IMR-90 (cell line): ENCODE results near the gene GLUD1. TPM values are rescaled to one million over a fixed set of nuclear protein-coding genes. Genes with fewer than 3 reads are reported as not detected.

Source experiments
- ATAC-seq: fragments of 200-7000 bp; cut with Tn5 transposase; 2 replicates; pipeline ENCODE4 v1.9.1; 2020; ENCODE audit warnings: low read depth, mild to moderate bottlenecking, moderate library complexity
- BruUV-seq: library from RNA; stranded (reverse); fragments of 400-500 nt; replicated peaks from 2 replicates; lab custom pipeline; 2021; lab: Mats Ljungman, UMichigan
- CTCF ChIA-PET: fragments of 300-600 bp; formaldehyde crosslinking; extraction: SDS; loops from one replicate; lab custom pipeline; 2021; ENCODE audit warnings: antibody characterized with exemption; lab: Yijun Ruan, JAX
- POLR2A ChIA-PET: fragments of 300-600 bp; sonication (Branson Sonifier 250); formaldehyde crosslinking; loops from one replicate; lab custom pipeline; 2022; ENCODE audit warnings: antibody characterized with exemption; ENCODE audit not compliant: unreplicated experiment; lab: Charles Lee
- DNase-seq: peaks from one replicate; pipeline ENCODE4 v3.0.0; 2013
- H2AFZ ChIP-seq: replicated peaks from 2 replicates; pipeline ENCODE3; 2013; ENCODE audit warnings: low read length, mild to moderate bottlenecking; ENCODE audit not compliant: poor library complexity
- H2AK5ac ChIP-seq: 2 replicates; pipeline ENCODE4 v1.6.1; 2013; ENCODE audit warnings: low read depth, low read length, inconsistent platforms
- H2AK9ac ChIP-seq: replicated peaks from 2 replicates; pipeline ENCODE3; 2013; ENCODE audit warnings: mild to moderate bottlenecking, low read depth, low read length, moderate library complexity; ENCODE audit not compliant: poor library complexity
- H2BK120ac ChIP-seq: 2 replicates; pipeline ENCODE4 v1.6.1; 2013; ENCODE audit warnings: low read depth, low read length, inconsistent platforms
- H2BK15ac ChIP-seq: 3 replicates; pipeline ENCODE4 v1.6.1; 2013; ENCODE audit warnings: low read depth, low read length, inconsistent platforms
- H2BK20ac ChIP-seq: 2 replicates; pipeline ENCODE4 v1.6.1; 2013; ENCODE audit warnings: low read depth, mild to moderate bottlenecking, inconsistent platforms, low read length, moderate library complexity
- H2BK5ac ChIP-seq: 2 replicates; pipeline ENCODE4 v1.6.1; 2013; ENCODE audit warnings: mild to moderate bottlenecking, low read depth, low read length, inconsistent platforms; ENCODE audit not compliant: poor library complexity, severe bottlenecking
- H3K14ac ChIP-seq: replicated peaks from 2 replicates; pipeline ENCODE4 v1.6.1; 2013; ENCODE audit warnings: low read depth, low read length, inconsistent platforms
- H3K18ac ChIP-seq: 2 replicates; pipeline ENCODE4 v1.6.1; 2013; ENCODE audit warnings: low read depth, low read length, control low read depth
- H3K23ac ChIP-seq: 2 replicates; pipeline ENCODE4 v1.6.1; 2013; ENCODE audit warnings: low read depth, low read length, inconsistent platforms
- H3K27ac ChIP-seq: 2 replicates; pipeline ENCODE4 v1.5.1; 2013; ENCODE audit warnings: mild to moderate bottlenecking, control low read depth, low read length; ENCODE audit not compliant: insufficient read depth
- H3K27me3 ChIP-seq: 2 replicates; pipeline ENCODE4 v1.6.1; 2013; ENCODE audit warnings: low read length; ENCODE audit not compliant: control insufficient read depth, insufficient read depth
- H3K36me3 ChIP-seq: 2 replicates; pipeline ENCODE4 v1.6.1; 2013; ENCODE audit warnings: low read length, mixed read lengths; ENCODE audit not compliant: control insufficient read depth, insufficient read depth
- H3K4ac ChIP-seq: 2 replicates; pipeline ENCODE4 v1.6.1; 2013; ENCODE audit warnings: low read depth, low read length, inconsistent platforms
- H3K4me1 ChIP-seq: 2 replicates; pipeline ENCODE4 v1.6.1; 2013; ENCODE audit warnings: low read length, mixed read lengths; ENCODE audit not compliant: control insufficient read depth, insufficient read depth
- H3K4me2 ChIP-seq: 2 replicates; pipeline ENCODE4 v1.6.1; 2013; ENCODE audit warnings: low read depth, mild to moderate bottlenecking, control low read depth, low read length, moderate library complexity
- H3K4me3 ChIP-seq: 2 replicates; pipeline ENCODE4 v1.5.1; 2013; ENCODE audit warnings: low read depth, mild to moderate bottlenecking, control low read depth, low read length, moderate library complexity; ENCODE audit not compliant: insufficient read depth
- H3K56ac ChIP-seq: 2 replicates; pipeline ENCODE4 v1.6.1; 2013; ENCODE audit warnings: low read length, inconsistent platforms; ENCODE audit not compliant: insufficient read depth; ENCODE audit errors: extremely low read depth
- H3K79me1 ChIP-seq, 2 experiments: 2 replicates each; pipeline ENCODE4 v1.6.1; 2013; ENCODE audit warnings: low read length in 2 of 2, inconsistent platforms in 1 of 2, low read depth in 1 of 2
- H3K9ac ChIP-seq: 2 replicates; pipeline ENCODE4 v1.6.1; 2013; ENCODE audit warnings: low read depth, low read length, control low read depth
- H3K9me1 ChIP-seq: 2 replicates; pipeline ENCODE4 v1.6.1; 2013; ENCODE audit warnings: low read length, inconsistent platforms; ENCODE audit not compliant: insufficient read depth
- H3K9me3 ChIP-seq: 2 replicates; pipeline ENCODE4 v1.6.1; 2013; ENCODE audit warnings: low read length; ENCODE audit not compliant: control insufficient read depth, insufficient read depth
- H4K20me1 ChIP-seq: 2 replicates; pipeline ENCODE4 v1.6.1; 2013; ENCODE audit warnings: low read length, inconsistent platforms; ENCODE audit not compliant: insufficient read depth
- H4K5ac ChIP-seq: 2 replicates; pipeline ENCODE4 v1.6.1; 2013; ENCODE audit warnings: mild to moderate bottlenecking, low read depth, low read length, control low read depth
- H4K8ac ChIP-seq, 2 experiments: 2 replicates each; pipeline ENCODE4 v1.6.1; 2013; ENCODE audit warnings: low read depth in 2 of 2, low read length in 2 of 2, control low read depth in 1 of 2, inconsistent platforms in 1 of 2
- H4K91ac ChIP-seq: 2 replicates; pipeline ENCODE4 v1.6.1; 2013; ENCODE audit warnings: low read depth, low read length, inconsistent platforms; ENCODE audit not compliant: insufficient read depth
- CEBPB ChIP-seq: IDR thresholded peaks from 2 replicates; pipeline ENCODE4 v1.6.1; 2012; ENCODE audit warnings: low read depth, low read length, improper control_type of control experiment
- CHD1 ChIP-seq: IDR thresholded peaks from 2 replicates; pipeline ENCODE4 v1.6.1; 2012; ENCODE audit warnings: low read depth, low read length, improper control_type of control experiment
- MAFK ChIP-seq: IDR thresholded peaks from 2 replicates; pipeline ENCODE4 v1.6.1; 2012; ENCODE audit warnings: low read depth, low read length, improper control_type of control experiment
- MAZ ChIP-seq: IDR thresholded peaks from 2 replicates; pipeline ENCODE4 v1.6.1; 2012; ENCODE audit warnings: low read depth, mild to moderate bottlenecking, low read length, improper control_type of control experiment, moderate library complexity, borderline replicate concordance
- POLR2A ChIP-seq: IDR thresholded peaks from 2 replicates; pipeline ENCODE4 v1.6.1; 2012; ENCODE audit warnings: mild to moderate bottlenecking, low read depth, low read length
- USF2 ChIP-seq: fragments of 150-350 bp; IDR thresholded peaks from 2 replicates; pipeline ENCODE4 v1.6.1; 2017; ENCODE audit warnings: mild to moderate bottlenecking, antibody characterized with exemption, low read length, low read depth
- WGBS, 2 experiments: methylation state at CpG; one replicate each; pipeline versions ENCODE4 v1.1.5 to v1.1.7; 2013; ENCODE audit warnings: missing lambda C conversion rate in 2 of 2; ENCODE audit not compliant: insufficient read length in 1 of 2; ENCODE audit errors: extremely low coverage in 2 of 2; 5-methylcytosine and 5-hydroxymethylcytosine counted together
- dilution Hi-C: fragments of 300-500 bp; cut with HindIII; formaldehyde crosslinking; loops from one replicate; pipeline ENCODE4 v1.14.3; 2018; ENCODE audit warnings: low sequenced_read_pairs; ENCODE audit not compliant: unreplicated experiment
- in situ Hi-C: fragments of 300-500 bp; cut with MboI; formaldehyde crosslinking; loops from 3 replicates; pipeline ENCODE4 v1.14.3; 2019; ENCODE audit warnings: low sequenced_read_pairs, inconsistent platforms, mixed read lengths
- intact Hi-C: fragments of 100-400 bp; cut with micrococcal nuclease; formaldehyde crosslinking; loops from 2 replicates; pipeline ENCODE4 v1.10.0; 2022
- polyA plus RNA-seq, 3 experiments: library from polyadenylated mRNA; depleted of rRNA; stranded (reverse); fragments of >200 nt; gene quantifications; 2 replicates each; pipeline ENCODE4 v1.2.3, GENCODE V29; 2012; ENCODE audit warnings: low replicate concordance in 1 of 3
- total RNA-seq: library from RNA; depleted of rRNA; stranded (reverse); fragments of >200 nt; gene quantifications from 2 replicates; pipeline ENCODE4 v1.2.3, GENCODE V29; 2012

The GLUD1 gene
- total and polyA plus RNA-seq, 2 of the 4 experiments (the other 2 are of a cell fraction), result 64.8 to 210 TPM

- no peaks in the 10 kb centered on the region for H3K9me3 ChIP-seq
- no peak overlapping the region for H4K8ac ChIP-seq
- H2BK5ac ChIP-seq, result no peak overlapping the region
- ChIA-PET POLR2A (no interaction called here), CTCF (no interaction called here)
- no peak overlapping the region for H2AFZ ChIP-seq
- H3K4ac ChIP-seq, result no peak overlapping the region
- in situ Hi-C loops (no loop called here), intact Hi-C loops (no loop called here), dilution Hi-C loops (no loop called here)
- no peak overlapping the region for H2AK5ac ChIP-seq
- no peak overlapping the region for H4K5ac ChIP-seq
- peaks cover 31% of the 10 kb centered on the region for H3K36me3 ChIP-seq
- H3K14ac ChIP-seq, result no peak overlapping the region
- no peak for ATAC-seq
- TF ChIP-seq CEBPB (no peak), CHD1 (no peak), USF2 (no peak), MAZ (no peak), POLR2A (no peak), MAFK (no peak)
- no peaks in the 10 kb centered on the region for H3K27me3 ChIP-seq
- no peak overlapping the region for H3K23ac ChIP-seq
- no TSS peak for BruUV-seq
- no peak overlapping the region for H3K9ac ChIP-seq
- H2AK9ac ChIP-seq, result no peak overlapping the region
- H2BK15ac ChIP-seq, result no peak overlapping the region
- no peak overlapping the region for H3K56ac ChIP-seq
- no peak overlapping the region for H2BK120ac ChIP-seq
- peaks cover 5% of the 10 kb centered on the region for H3K9me1 ChIP-seq
- no peak overlapping the region for H3K4me3 ChIP-seq
- DNase-seq, result no peak
- H3K4me1 ChIP-seq, result peaks cover 9% of the 10 kb centered on the region
- no peak overlapping the region for H3K4me2 ChIP-seq
- WGBS, 2 experiments, result no CpG with 5 or more reads among the region's 1 CpG
- no peak overlapping the region for H3K18ac ChIP-seq
- no peak overlapping the region for H2BK20ac ChIP-seq
- H3K79me1 ChIP-seq, result peaks cover 0 to 16% of the 10 kb centered on the region in 2 experiments; a peak in 3 of 4 replicates
- H3K27ac ChIP-seq, result no peak overlapping the region
- H4K20me1 ChIP-seq, result peaks cover 5% of the 10 kb centered on the region; the same call in 1 of the 2 replicates
- no peak overlapping the region for H4K91ac ChIP-seq
These were observed 36.5 kb downstream of the GLUD1 start for GRCh38 chr10:87058171-87058570.
